Stimulated activated CD4-positive, alpha-beta T cell treated with anti-CD3 and anti-CD28 coated beads, Interleukin-1b, Interleukin-23, amount 100 ng/mL, for 24 hours (primary cell): ENCODE measurements around the gene EIF4G1.
"Not testable (repeated sequence)": the region's sequence is repeated elsewhere in the genome, so short reads cannot be mapped to it uniquely, and the experiment has no call there.

Source experiments
- DNase-seq, 4 experiments: peaks; one replicate each; pipeline ENCODE4 v3.0.0-alpha.2; 2020; ENCODE audit warnings: low read depth in 4 of 4, low spot score in 1 of 4

The EIF4G1 gene

DNA sequence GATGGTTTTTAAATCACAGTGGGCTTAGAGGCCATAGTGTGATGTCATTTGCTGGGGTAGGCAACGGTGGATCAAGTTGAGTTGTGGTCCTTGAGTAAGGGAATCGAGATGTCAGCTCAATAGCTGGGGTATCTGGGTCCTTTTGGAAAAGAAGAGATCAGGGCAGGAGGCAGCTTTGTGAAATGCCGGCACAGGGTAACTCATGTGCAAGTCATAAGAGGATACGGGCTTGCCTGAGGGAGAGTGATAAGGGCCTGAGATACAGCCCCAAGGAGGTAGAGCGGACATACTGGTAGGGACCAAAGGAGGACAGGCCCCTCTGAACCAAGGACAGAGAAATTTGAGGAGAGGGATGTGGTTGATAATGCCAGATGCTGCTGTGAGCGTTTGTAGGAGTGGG is 18.8 kb downstream of the EIF4G1 start:
- DNase-seq, result no peak

DNA sequence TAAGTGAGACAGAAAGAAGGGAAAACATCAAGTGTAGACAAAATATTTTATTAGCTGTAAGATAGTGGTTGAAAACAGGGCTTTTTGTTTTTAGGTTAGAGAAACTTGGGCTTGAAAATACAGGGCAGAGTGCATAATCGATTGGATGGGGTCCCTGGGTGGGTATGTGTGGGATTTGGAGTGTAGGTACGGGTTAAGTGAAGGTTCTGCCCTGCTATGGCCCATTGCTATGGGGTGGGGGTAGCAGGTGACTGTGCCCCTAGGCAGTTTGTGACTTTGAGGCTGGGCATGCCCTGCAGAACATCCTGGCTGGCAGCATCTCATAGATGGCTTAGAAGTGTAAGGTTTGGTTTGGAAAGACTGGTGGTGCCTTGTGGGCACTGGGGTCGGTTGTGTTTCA is 19.3 kb downstream of the EIF4G1 start:
- no peak for DNase-seq

DNA sequence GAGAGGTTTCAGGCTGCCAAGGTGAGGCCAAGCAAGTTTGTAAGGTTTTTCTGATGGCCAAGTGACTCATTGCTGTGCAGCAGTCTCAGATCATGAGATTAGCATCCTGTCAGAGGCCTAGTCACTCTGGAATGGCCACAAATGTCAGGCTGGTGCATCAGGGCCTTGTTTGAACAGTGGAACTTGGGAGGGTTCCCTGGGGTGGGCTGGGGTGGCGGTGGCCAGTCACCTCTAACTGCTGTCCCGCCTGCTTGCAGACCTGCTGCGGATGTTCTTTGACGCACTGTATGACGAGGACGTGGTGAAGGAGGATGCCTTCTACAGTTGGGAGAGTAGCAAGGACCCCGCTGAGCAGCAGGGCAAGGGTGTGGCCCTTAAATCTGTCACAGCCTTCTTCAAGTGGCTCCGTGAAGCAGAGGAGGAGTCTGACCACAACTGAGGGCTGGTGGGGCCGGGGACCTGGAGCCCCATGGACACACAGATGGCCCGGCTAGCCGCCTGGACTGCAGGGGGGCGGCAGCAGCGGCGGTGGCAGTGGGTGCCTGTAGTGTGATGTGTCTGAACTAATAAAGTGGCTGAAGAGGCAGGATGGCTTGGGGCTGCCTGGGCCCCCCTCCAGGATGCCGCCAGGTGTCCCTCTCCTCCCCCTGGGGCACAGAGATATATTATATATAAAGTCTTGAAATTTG is 20.2 kb downstream of the EIF4G1 start:
- no peak for DNase-seq

DNA sequence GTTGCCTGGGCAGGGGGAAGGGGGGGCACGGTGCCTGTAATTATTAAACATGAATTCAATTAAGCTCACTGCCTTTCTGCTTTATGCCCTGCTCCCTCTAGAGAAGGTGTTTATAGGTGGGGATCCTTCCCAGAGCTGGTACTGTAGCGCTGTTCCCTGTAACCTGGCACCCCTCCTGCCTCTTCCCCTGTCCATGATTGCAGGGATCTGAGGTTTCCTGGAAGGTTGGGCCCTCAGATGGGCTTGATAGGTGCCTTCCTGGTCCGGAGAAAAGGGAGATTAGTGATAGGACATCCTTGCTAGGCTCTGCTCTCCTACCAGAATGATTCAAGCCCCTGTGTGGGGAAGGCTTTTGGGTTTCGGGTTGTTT is 20.9 kb downstream of the EIF4G1 start:
- DNase-seq, result no peak

DNA sequence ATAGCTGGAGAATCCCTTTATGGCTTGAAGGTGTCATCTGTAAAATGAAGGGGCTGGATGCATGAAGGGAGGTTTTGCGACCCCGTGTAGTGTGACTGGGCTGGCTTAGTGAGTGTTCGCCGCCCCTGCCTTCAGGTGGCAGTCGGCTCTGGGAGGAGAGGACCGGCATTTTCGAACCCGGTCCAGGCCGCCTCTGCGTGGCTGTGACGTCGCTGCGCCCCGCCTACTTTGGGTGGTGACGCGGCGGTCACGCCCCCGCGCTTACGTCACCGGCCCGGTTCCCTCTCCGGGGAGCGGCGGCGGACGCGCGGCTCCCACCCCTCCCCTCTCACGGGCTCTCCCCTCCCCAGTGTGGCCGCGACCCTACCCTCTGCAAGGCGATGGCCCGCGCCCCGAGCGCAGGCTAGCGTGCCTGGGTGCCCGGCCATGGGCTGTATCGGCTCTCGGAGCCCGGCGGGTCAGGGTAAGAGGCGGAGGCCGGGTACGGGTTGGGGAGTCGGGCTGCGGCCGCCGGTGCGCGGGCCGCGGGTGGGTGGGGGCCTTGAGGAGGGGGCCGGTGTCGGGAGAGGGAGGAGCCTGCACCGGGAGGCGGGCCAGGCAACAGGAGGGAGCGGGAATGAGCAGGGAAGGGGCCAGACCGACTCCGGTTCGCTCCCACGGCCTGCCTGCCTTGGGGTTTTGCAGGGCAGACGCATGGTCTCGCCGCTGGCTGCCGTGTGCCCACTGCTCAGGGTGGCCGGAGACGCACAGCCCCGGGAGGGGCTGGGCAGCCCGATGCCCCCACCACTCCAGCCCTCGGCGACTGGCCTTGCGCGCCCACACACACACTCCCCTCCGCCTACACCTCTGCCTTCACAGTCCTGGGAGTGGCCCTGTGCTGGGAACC is 21.5 kb downstream of the EIF4G1 start:
- DNase-seq, result peak; percentile 79 to 87 (median 82)

DNA sequence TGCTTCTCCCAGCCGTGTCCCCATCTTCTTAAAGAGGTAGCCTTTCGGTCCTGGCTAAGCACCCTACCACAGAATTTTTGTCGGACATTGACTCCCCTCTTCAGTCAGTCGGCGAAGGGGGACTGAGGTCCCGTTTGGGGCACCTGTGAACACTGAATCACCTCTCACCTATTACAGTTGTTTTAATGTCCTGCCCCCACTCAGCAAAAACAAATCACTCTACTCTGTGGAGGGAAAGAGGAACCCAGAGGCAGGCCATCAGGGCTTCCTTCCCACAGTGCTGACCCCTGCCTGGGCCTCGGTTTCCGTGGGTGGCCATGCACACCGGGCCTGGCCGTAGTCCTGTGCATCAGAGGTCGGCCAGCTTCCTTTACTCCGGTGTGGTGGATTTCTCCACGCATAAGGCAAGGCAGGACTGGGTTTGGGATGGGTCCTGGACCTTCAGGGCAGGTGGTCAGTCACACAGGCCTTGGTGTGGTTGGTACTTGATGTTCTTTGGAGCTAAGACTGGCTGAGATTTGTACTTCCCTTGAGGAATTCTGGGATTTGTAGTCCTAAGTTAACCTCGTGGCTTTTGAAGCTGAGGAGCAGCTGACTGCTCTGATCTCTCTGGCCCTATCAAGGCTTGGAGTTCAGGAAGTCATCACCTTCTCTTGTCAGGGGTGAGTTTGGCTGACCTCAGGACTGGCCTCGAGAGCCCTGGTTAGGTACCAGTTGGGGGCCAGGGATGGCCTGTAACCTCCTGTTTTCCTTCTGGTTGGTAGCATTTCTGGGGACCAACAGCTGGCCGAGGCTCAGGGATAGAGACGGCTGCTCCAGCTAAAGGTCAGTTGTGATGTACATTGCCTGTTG is 22.4 kb downstream of the EIF4G1 start:
- no peak for DNase-seq

DNA sequence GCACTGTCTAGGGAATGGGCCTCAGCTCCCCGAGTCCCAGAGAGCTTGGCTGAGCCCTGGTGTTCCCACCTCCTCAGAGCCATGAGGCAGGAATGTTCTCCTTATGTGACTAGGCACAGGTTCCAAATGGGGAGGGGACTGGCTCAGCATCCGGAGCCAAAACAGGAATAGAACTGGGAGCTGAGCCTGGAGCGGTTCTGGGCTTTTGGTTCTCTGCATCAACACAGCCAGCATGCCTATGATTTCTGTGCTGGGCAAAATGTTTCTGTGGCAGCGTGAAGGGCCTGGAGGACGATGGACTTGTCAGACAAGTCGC is 23.0 kb downstream of the EIF4G1 start, which contains the start of gene FAM131A:
Gene FAM131A, plus strand, starts transcription at position 202 of the 316 bp plus-strand sequence. Its CDS starts 31 bp downstream, at position 233.
- no peak for DNase-seq

DNA sequence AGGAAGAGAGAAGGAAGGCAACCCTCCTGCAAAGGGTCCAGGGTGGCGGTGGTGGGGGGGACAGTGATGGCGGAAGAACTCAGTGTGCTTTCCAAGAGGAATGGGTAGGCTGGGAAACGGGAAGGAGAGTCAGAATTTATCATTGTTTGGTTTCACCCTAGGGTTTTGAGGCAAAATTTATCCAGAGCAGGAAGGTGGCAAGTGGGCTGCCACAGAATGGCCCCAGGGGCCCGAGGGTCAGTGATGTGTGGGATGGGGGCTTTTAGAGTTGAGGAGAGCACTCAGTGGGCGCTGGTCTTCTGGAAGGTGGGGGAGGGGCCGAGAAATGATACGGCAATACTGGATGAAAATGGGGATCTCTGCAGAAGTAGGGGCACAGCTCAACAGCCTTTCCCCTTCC is 23.6 kb downstream of the EIF4G1 start:
- DNase-seq, result no peak

DNA sequence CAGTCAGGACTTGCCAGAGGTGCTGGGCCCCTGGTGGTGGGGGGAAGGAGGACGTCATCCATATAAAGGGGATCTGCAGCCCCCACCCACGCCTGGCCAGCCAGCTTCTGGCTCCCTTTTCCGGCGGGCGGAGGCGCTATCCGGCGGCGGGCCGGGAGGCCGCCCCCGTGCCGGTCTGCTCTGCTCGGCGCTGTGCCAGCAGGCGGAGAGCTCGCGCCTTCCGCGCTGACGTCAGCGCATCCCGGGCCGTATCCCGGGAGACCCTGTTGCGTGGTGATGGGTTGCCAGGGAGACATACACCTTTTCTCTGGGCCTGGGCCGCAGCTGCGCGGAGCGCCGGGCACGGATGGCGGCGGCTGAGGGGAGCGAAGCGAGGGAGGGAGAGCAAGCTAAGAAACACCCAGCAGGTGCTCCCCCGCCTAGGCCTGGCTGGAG is 24.1 kb downstream of the EIF4G1 start:
- no peak for DNase-seq

DNA sequence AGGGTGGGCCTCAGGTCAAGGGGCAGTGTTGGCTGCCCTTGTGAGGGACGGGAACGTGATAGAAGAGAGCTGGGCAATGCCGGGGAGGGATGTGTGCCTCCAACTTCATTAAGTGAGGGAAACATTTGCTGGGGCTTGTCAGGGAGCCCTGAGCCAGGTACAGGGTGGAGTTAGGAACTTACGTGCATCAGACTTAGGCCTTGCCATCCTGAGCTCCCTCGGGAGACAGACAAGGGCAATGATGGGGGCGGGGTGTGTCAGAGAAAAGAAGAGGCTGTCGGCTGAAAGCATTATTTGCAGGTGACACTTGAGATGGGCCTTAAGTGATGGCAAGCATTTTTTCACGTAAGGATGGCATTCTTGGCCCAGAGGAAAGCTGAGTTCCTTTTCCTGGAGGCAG is 24.6 kb downstream of the EIF4G1 start:
- no peak for DNase-seq

DNA sequence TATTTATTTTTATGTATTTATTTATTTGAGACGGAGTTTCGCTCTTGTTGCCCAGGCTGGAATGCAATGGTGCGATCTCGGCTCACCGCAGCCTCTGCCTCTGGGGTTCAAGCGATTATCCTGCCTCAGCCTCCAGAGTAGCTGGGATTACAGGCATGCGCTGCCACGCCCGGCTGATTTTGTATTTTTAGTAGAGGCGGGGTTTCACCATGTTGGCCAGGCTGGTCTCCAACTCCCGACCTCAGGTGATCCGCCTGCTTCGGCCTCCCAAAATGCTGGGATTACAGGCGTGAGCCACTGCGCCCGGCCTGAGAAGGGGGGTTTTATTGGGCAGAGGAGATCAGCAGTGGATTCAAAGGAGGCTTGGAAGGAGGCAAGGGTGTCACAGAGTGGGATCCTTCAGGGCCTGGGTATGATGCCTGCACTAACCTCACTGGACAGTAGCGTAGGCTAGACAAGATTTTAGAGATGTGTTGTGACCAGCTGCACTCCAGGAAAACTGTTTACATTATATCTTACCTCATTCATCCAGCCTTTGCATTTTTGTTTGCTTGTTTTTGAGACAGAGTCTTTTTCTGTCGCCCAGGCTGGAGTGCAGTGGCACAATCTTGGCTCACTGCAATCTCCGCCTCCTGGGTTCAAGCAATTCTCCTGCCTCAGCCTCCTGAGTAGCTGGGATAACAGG is 25.2 kb downstream of the EIF4G1 start:
- DNase-seq, result not testable (repeated sequence)

DNA sequence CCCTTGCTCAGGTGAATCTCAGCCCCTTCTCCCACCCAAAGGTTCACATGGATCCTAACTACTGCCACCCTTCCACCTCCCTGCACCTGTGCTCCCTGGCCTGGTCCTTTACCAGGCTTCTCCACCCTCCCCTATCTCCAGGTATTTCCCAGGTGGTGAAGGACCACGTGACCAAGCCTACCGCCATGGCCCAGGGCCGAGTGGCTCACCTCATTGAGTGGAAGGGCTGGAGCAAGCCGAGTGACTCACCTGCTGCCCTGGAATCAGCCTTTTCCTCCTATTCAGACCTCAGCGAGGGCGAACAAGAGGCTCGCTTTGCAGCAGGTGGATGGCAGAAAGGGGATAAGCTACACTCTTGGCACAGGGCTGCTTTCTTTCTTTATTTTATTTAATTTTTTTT is 27.5 kb downstream of the EIF4G1 start:
- no peak for DNase-seq

DNA sequence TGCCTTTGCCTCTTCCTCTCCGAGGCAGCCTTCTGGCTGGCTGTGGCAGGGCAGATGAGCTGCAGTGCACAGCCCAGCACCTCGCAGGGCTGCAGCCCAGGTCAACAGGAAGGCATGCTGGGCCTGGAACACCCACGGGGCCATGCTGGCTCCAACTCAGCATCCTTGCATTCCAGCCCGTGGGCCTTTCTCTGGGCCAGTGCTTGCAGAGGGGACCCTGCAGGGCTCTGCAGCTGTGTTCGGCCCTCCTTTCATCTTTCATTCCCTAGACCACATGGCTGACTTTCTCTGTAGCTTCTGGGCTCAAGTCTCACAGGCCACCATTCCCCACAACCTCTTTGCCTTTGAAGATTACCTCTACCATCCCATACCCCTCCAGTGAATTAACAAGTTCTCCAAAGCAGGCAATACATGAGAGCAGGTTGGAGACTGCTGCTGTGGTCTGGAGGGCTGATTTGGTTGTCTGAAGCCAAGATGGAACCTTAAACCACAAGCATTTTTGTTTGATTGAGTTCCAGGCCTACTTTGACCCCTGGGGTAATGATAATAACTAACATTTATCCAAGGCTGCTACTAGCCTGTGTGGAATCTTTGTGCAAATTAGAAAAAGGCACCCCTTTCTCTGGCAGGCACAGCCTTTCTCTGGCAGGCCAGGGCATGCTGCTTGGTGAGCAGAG is 28.9 kb downstream of the EIF4G1 start:
- no peak for DNase-seq

DNA sequence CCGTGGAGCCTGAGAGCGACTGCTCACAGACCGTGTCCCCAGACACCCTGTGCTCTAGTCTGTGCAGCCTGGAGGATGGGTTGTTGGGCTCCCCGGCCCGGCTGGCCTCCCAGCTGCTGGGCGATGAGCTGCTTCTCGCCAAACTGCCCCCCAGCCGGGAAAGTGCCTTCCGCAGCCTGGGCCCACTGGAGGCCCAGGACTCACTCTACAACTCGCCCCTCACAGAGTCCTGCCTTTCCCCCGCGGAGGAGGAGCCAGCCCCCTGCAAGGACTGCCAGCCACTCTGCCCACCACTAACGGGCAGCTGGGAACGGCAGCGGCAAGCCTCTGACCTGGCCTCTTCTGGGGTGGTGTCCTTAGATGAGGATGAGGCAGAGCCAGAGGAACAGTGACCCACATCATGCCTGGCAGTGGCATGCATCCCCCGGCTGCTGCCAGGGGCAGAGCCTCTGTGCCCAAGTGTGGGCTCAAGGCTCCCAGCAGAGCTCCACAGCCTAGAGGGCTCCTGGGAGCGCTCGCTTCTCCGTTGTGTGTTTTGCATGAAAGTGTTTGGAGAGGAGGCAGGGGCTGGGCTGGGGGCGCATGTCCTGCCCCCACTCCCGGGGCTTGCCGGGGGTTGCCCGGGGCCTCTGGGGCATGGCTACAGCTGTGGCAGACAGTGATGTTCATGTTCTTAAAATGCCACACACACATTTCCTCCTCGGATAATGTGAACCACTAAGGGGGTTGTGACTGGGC is 30.3 kb downstream of the EIF4G1 start:
- DNase-seq, result no peak

DNA sequence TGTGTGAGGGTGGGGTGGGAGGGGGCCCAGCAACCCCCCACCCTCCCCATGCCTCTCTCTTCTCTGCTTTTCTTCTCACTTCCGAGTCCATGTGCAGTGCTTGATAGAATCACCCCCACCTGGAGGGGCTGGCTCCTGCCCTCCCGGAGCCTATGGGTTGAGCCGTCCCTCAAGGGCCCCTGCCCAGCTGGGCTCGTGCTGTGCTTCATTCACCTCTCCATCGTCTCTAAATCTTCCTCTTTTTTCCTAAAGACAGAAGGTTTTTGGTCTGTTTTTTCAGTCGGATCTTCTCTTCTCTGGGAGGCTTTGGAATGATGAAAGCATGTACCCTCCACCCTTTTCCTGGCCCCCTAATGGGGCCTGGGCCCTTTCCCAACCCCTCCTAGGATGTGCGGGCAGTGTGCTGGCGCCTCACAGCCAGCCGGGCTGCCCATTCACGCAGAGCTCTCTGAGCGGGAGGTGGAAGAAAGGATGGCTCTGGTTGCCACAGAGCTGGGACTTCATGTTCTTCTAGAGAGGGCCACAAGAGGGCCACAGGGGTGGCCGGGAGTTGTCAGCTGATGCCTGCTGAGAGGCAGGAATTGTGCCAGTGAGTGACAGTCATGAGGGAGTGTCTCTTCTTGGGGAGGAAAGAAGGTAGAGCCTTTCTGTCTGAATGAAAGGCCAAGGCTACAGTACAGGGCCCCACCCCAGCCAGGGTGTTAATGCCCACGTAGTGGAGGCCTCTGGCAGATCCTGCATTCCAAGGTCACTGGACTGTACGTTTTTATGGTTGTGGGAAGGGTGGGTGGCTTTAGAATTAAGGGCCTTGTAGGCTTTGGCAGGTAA is 31.1 kb downstream of the EIF4G1 start:
- DNase-seq, result no peak

DNA sequence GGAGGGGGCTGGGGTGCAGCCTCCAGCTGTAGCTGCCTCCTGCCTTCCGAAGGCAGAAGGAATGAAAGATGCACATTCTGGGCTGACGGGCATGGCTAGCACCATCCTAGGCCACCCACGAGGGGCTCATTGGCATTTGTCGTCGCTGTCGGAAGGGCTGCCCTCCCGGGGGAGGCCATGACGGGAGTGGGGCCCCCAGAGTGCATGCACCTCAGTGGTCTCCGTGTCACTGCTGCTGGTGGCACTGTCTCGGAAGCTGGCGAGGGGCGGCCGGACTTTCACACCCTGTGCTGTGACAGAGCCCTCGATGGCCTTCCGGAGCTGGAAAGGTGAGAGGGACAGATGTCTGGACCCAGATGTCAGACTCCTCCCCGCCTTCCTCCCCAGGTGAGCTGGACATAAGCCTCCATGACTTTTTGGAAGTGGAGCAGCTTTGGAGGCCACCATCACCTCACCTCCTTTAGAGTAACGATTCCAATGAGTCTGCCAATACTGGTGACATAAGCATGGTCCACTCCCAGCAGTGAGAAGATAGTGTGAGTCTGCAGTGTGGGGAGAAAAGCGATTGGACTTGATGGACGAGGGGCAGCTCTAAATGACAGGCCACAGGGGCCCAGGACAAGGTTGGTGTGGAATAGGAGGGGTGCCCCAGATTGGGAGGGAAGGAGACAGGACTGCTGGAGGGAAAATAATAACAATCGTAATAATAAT is 32.2 kb downstream of the EIF4G1 start:
- no peak for DNase-seq

DNA sequence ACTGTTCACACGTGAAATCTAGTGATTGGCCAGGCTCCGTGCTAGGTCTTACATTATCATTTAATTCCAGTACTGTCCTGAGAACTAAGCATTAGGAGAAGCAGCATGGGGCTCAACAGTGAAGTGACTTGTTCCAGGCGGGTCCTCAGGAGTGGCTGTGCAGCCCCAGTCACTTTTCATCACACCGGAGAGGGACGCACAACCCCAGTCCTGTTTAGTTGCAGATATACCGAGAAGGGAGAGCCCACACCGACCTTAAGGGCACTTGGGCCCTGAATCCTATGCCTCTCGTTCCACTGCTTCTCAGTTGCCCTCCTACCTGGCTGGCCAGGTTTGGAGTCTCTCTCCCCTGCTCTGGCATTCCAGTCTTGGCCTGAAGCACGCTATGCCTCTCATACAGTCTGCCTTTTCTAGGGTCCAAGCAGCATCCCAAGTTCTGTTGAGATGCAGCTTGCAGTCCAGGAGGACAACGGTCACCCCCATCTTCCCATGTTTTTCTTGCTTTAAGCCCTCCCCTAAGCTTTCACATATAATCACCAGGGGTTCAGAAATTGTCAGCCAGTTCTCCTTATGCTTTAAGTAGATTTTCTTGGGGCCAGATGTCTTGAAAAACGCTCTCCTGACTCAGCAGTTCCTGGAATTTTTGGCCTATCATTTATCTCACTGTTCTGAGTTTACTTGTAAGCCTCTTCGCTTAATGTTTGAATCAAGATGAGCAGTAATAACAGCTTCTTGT is 33.1 kb downstream of the EIF4G1 start:
- DNase-seq, result no peak

DNA sequence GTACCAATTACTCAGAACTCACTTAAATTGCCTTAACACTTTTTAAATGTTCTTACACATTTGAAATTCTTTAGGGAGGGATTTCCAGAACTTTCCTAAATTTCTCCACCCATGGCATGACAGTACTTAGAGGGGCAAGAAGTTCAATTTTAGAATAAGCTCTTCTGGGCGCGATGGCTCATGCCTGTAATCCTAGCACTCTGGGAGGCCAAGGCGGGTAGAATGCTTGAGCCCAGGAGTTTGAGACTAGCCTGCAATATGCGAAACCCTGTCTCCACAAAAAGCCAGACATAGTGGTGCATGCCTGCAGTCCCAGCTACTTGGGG is 33.6 kb downstream of the EIF4G1 start:
- DNase-seq, result no peak
